Cardiac muscle cell (in vitro differentiated cells and primary cell): ENCODE data around the gene DOCK4. TPM values are rescaled to one million over a fixed set of nuclear protein-coding genes. Genes with fewer than 3 reads are reported as not detected.

Source experiments
- DNase-seq, 2 donors: peaks; one replicate each; pipeline versions ENCODE4 v3.0.0 to v3.0.0-alpha.2; 2010 to 2017; ENCODE audit warnings: low read depth in 1 of 2, low spot score in 1 of 2
- H3K27ac ChIP-seq: fragments of 200-600 bp; sonication (generic); 2 replicates; pipeline ENCODE4 v1.5.1; 2016
- H3K27me3 ChIP-seq: fragments of 200-600 bp; sonication (generic); 2 replicates; pipeline ENCODE4 v1.6.0; 2016; ENCODE audit warnings: control low read depth
- H3K36me3 ChIP-seq: fragments of 200-600 bp; sonication (generic); 2 replicates; pipeline ENCODE4 v1.5.1; 2016; ENCODE audit warnings: control low read depth
- H3K4me1 ChIP-seq: fragments of 200-600 bp; sonication (generic); 2 replicates; pipeline ENCODE4 v1.8.1; 2017; ENCODE audit warnings: low read depth, mild to moderate bottlenecking, mixed run types
- H3K4me3 ChIP-seq: fragments of 200-600 bp; sonication (generic); 2 replicates; pipeline ENCODE4 v1.5.1; 2016; ENCODE audit warnings: mild to moderate bottlenecking
- H3K9me3 ChIP-seq: fragments of 200-600 bp; sonication (generic); 2 replicates; pipeline ENCODE4 v1.5.1; 2017; ENCODE audit warnings: low read depth, mild to moderate bottlenecking, control low read depth
- CTCF ChIP-seq: IDR thresholded peaks from 2 replicates; pipeline ENCODE4 v1.5.1; 2012; ENCODE audit warnings: low read depth, mild to moderate bottlenecking, low read length
- polyA plus RNA-seq: library from polyadenylated mRNA; unstranded; fragments of >200 nt; fragmentation: Nextera tagmentation; extraction: Ambion mirVana; gene quantifications from 2 replicates; pipeline ENCODE4 v1.2.1, GENCODE V29; 2016
- total RNA-seq: library from RNA; depleted of rRNA; stranded (reverse); fragments of >200 nt; gene quantifications from 2 replicates; pipeline ENCODE4 v1.2.3, GENCODE V29; 2016

Gene DOCK4
- total and polyA plus RNA-seq, 2 experiments from 2014 or later: 5.3 to 11.4 TPM

GRCh38 chr7:112025556-112025955, 180.6 kb downstream of the DOCK4 start:
- no peak for TF ChIP-seq CTCF
- Histone ChIP-seq H3K4me1 (no peaks in the 10 kb centered on the region), H3K27me3 (no peaks in the 10 kb centered on the region), H3K36me3 (no peaks in the 10 kb centered on the region), H3K4me3 (no peak overlapping the region), H3K9me3 (no peaks in the 10 kb centered on the region), H3K27ac (no peak overlapping the region)
- DNase-seq: no peak

- no peak for TF ChIP-seq CTCF
- H3K36me3 ChIP-seq: no peaks in the 10 kb centered on the region
- H3K9me3 ChIP-seq: no peaks in the 10 kb centered on the region
- no peak for DNase-seq
- no peak overlapping the region for H3K27ac ChIP-seq
- H3K27me3 ChIP-seq: no peaks in the 10 kb centered on the region
- H3K4me3 ChIP-seq: no peak overlapping the region
- H3K4me1 ChIP-seq: no peaks in the 10 kb centered on the region
Observed at GRCh38 chr7:112023786-112024185, 182.4 kb downstream of the DOCK4 start.

GRCh38 chr7:112023282-112023681, 182.9 kb downstream of the DOCK4 start:
- Histone ChIP-seq H3K9me3 (no peaks in the 10 kb centered on the region), H3K4me1 (no peaks in the 10 kb centered on the region), H3K36me3 (no peaks in the 10 kb centered on the region), H3K4me3 (no peak overlapping the region), H3K27me3 (no peaks in the 10 kb centered on the region), H3K27ac (no peak overlapping the region)
- TF ChIP-seq CTCF: no peak
- DNase-seq: no peak

- DNase-seq: no peak
- H3K4me3 ChIP-seq: no peak overlapping the region
- no peaks in the 10 kb centered on the region for H3K4me1 ChIP-seq
- no peak for TF ChIP-seq CTCF
- no peaks in the 10 kb centered on the region for H3K36me3 ChIP-seq
- H3K27ac ChIP-seq: no peak overlapping the region
- no peaks in the 10 kb centered on the region for H3K27me3 ChIP-seq
- no peaks in the 10 kb centered on the region for H3K9me3 ChIP-seq
Observed at GRCh38 chr7:112022128-112022527, 184.1 kb downstream of the DOCK4 start.

GRCh38 chr7:112021379-112022044, 184.7 kb downstream of the DOCK4 start:
- Histone ChIP-seq H3K36me3 (no peaks in the 10 kb centered on the region), H3K27ac (no peak overlapping the region), H3K4me1 (no peaks in the 10 kb centered on the region), H3K4me3 (no peak overlapping the region), H3K27me3 (no peaks in the 10 kb centered on the region), H3K9me3 (no peaks in the 10 kb centered on the region)
- no peak for DNase-seq
- TF ChIP-seq CTCF: no peak
